Ecto neural progenitor cell (in vitro differentiated cells): ENCODE data around the gene ANKH.
A peak's percentile ranks its signal among the peaks of the same experiment; 100 is the strongest.

Source experiments
- DNase-seq: peaks from one replicate; pipeline ENCODE4 v3.0.0-alpha.2; 2018; ENCODE audit warnings: low spot score

Gene ANKH

DNA sequence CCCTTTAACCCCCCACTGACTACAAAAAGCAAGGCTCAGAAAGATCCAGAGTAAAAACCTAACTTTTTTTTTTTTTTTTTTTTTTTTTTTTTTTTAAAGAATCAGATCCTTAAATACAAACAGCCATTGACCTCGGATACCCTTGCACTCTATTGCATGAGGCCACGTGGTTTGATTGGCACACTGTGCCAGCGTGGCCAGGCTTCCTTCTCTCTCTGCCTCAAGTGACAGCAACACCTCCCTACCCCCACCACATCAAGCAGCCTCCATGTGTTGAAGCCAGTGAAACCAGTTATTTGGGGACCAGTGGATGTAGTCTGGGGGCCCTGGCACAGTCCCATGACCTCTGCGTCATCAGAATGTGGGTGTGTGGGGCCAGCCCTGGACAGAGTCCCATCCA, 135.6 kb downstream of the ANKH start:
- DNase-seq = no peak

DNA sequence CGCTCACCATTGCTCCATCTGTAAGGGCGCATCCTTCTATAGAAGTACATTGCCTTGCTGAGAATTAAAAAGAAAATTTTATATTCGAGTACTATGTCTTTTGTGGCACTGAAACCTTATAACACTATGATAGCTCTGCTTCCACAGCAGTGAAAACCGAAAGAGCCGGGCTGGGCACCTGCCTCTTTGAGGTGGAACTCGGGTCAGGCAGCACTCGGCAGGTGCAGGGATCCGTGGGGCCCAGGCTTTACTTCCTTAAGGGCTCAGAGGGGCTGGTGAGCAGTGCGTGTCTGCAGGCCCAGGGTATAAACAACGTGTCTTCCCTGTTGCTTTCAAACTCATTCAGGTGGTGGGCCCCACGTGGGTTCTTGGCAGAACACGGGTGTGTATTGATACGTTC, 137.2 kb downstream of the ANKH start:
- DNase-seq = no peak

DNA sequence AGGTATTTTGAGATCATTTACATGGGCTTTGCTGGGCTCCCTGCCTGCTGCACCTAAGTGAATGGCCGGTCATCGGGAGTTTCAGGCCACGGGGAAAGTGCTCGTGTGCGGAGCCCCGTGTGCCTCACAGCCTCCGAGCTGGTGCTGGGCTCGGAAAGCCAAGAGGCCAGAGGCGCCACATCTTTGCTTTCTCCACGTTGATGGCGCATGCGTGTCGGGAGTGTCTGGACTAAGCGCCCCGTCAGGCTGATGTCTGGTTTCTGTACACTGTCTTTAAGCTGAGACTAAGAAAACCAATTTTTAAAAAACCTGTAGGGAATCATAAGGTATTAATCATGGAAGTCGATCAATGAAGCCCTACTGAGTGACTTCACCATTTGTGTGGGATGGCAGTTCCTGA, 137.9 kb downstream of the ANKH start:
- DNase-seq = no peak

DNA sequence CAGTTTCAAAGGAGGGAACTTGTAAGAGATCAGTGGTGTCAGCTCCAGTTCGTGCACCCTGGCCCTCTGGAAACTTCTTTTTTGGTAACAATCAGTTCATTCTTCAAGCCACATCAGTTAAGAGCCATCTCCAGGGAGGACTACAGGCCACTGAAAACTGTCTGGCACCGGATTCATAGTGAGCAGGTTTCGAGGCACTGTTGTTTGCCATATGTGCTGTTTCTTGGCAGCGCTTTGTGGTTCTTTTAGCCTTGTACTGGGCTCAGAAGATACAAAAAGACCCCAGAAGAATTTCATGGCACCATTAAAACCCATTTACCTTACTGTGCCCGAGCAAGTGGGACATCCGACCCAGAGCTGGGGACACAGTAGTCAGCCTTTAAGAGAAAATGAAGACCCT, 138.6 kb downstream of the ANKH start:
- no peak for DNase-seq

DNA sequence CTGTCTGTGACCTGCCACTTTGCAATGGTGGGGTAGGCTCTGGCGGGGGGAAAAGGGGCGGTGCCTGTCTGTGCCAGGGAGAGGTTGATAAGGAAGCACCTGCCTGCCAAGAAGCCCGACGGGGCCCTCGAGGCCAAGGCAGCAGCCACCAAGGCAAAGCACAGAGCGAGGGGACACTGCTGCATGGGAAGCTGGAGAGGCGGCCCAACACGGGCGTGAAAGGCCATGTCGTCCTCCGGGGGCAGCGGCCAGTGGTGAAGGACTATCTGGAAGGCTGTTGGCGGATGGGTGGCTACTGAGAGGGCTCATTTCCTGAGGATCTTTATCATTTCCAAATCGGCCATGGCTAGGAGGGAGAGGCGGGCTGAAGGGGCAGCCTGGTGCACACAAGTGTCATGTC, 140.7 kb downstream of the ANKH start:
- no peak for DNase-seq

DNA sequence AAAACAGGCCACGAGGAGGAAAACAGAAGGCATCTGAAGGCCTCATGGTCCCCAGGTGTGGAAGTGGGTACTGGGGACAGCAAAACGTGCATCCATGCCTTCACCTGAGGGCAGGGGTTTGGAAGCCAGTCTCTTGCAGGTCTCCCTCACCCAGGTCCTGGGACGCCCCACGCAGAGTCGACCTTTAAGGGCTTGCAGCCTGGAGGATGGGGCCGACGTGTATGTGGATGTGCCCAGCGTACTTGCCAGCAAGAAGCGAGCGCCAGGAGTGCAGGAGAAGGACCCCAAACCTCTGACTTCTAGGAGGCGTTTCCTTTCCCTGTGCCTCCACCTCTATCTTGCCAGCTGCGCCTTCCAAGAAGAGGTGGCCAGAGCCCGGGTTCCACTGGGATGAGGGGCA, 141.1 kb downstream of the ANKH start:
- DNase-seq = no peak

DNA sequence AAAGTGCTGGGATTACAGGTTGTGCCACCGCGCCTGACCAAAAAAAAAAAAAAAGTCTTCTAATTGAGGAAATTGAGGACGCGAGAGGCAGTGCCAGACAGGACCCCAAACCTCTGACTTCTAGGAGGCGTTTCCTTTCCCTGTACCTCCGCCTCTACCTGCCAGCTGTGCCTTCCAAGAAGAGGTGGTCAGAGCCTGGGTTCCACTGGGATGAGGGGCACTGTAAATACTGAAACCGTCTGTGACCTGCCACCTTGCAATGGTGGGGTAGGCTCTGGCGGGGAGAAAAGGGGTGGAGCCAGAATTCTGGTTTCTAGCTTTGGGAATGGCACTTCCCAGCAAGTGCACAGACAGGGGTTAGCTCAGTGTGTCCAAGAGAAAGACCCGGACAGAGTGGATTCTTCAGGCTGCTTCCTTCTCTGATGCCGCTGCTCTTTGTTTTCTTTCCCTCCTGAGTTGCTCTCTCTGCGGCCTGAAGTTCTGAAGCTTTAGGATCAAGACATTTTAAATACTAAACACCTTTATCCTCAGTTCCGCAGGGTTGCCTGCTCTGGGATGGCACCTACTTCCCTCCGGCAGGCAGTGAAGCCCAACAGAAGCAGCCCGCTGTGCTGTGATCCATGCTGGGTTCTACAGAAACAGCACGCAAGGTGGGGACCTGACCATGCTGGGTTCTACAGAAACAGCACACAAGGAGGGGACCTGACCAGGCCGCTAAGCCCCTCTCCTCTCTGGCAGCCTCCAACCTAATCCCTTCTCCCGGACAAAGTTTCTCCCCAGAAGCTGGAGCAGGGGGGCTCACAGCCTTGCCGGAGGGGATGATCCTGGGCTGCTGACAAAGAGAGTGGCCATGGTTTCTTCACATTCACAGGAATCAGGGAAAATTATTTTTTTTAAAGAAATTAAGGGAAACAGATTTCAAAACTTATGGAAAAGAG, 141.9 kb downstream of the ANKH start:
- peak; percentile 59 for DNase-seq

DNA sequence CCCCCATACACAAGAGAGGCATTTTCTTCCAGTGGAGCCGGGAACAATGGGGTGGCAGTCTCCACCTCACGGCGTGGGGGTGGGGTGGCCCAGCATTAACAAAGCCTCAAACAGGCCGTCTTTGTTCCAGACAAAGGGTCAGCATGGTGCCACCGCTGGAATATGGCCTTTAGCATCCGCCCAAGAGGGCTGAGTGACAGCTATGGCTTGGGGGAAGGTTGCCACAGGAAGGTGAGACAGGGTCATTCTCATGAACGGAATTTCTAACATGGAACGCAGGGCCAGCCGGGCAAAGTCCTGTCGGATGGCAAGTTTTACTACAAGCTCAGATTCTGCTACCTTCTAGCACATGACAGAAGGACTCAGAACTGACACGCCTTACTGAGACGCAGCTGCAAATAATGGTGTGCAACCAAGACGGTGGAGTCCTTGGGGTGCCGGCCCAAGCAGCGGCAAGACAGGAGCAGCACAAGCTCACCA, 143.1 kb downstream of the ANKH start:
- peak; percentile 88 for DNase-seq

DNA sequence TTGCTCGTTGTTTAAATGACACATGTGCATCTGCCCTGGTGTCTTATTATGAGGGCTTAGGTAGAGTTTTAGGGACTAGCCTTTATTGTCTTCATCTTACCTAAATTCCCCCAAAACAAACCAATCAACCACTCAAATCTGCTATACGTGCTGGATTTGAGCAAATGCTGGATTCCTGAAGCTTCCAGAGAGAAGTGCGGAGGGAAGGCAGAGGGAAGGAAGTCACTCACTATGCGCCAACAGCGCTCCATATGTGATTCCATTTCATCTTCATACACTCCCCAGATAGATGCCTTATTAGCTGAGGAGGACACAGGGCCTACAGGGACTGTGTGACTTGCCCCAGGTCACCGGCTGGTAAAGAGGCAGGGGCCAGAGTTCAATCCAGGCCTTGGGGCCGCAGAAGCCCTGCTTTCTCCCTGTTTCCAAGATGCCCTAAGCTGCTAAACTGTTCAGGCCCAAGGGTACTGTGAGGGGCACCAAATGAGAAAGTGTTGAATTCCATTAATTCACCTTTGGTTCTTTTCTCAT, 143.6 kb downstream of the ANKH start:
- no peak for DNase-seq

DNA sequence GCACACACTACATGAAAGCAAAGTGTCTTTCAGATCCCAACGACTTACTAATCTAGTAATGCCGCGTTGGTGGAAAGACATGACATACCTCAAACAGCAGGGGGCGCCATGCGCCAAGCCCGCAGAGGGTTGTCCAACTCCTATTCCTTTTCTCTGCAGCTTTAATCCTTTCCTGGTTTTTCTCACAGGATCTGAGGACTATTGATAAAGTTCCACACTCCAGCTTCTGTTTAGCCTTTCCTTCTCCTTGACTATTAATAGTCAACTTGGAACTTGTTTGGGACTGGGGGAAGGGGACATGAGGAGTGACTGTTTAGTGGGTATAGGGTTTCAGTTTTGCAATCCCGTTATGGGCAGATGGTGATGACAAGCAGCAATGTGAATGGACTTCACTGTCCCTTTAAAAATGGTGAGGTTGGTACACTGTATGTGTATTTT, 144.1 kb downstream of the ANKH start:
- DNase-seq = peak; percentile 82

DNA sequence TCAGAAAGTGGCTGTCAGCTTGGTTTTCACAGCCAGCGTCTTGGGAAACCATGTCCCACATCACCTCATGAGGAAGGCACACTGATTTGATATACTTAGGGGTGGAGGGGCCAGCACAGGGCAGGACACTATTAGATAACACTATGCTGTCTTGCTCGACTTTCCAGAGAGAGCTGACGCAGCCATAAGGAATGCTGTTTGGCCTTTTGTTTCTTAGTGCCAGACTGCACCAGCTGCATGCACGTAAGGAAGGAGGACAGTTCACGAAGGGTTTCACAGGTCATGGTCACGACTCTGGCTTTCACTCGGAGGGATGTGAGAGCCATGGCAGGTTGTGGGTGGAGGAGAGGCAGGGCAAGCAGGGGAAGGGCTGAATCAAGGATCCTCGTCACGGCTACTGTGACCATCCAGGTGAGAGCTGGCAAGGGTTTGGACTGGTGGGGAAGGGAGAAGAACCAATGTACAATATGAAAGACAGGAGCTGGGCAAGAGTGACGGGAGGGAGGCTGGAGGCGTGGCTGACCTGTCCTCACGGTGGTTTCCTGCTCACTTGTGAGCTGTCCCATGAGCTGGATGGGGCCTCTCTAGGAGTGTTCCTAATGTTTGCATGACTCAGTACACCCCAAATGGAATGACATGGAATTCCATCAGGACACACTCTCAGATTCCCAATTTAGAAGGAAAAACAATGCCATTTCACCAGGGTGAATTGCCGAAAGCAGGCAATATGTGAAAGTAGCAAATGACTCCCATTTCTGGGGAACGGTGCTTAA, 145.3 kb downstream of the ANKH start:
- no peak for DNase-seq

DNA sequence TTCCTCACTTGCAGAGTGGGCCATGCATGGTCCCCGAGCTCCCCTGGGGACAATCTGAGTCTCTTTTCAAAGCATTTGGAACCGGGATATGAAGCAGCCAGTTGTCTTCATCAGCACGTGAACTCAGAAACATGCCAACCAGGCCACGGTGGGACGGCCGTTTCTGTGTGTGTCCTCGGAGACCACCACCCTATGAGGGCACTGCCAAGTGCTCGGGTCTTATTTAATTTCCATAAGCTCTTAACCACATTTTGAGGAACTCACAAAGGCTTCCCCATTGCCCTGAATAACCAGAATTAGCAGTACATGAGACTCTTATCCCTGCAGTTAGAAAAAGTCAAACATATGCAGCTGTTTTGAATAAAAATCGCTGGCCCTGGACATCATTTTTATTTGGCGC, 146.9 kb downstream of the ANKH start:
- no peak for DNase-seq

DNA sequence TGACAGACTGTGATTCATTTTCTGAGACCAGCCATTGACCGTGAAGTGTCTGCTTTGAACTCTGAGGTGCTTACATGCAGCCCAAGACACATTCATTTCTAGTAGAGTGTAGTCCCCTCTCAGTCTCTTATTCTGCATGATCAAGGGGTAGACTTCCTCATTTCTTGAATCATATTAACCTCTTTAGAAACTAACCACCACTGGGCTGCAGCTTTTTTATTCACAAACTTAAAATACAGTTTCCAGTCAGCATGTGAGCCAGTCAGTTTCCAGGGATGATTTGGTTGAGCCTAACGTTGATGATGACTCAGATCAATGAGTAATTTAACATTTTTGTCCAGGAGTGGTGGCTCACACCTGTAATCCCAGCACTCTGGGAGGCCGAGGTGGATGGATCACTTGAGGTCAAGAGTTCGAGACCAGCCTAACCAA, 147.9 kb downstream of the ANKH start:
- DNase-seq = no peak

DNA sequence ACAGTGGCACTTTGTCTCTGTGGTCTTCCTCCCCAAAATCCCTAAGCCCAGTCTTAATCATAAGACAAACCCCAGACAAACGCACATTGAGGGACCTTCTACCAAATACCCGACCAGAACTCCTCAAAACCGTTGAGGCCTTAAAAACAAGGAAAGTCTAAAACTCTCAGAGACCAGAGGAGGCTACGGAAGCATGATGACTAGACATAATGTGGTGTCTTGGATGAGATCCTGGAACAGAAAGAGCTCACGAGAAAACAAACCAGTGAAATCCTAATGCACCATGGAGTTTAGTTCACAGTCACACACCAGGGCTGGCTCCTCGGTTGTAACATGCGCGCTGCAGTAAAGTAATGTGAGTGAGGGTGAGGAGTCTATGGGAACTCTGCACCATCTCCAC, 148.7 kb downstream of the ANKH start:
- no peak for DNase-seq

DNA sequence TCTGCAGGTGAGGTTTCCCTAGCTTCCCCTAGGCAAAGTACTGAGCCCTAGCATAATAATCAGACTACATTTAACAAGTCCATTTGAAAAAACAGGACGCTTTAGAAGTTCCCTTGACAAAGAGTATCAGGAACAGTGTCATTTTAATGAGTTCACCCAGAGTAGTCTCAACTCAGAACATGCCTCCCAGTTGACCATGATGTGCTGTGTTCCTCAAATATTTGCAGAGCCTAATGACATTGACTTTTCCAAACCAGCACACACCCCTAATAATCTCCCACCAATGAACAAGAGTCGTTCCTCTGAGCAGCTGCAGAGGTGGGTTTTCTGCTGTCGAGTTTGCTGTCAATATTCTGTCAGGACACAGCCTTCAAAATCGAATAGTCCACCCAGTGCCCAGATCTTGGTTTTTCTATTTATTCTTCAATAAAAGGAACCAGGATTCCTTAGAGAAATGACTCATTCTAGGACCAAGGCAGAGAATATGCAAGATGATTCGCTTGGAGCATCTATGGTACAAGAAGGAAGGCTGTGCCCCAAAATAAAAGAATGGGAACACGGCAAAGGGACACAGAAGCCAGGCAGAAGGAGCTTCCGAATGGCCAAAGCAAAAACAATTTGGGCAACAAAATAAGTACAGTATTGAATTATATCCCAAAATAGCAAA, 149.5 kb downstream of the ANKH start:
- DNase-seq = no peak

DNA sequence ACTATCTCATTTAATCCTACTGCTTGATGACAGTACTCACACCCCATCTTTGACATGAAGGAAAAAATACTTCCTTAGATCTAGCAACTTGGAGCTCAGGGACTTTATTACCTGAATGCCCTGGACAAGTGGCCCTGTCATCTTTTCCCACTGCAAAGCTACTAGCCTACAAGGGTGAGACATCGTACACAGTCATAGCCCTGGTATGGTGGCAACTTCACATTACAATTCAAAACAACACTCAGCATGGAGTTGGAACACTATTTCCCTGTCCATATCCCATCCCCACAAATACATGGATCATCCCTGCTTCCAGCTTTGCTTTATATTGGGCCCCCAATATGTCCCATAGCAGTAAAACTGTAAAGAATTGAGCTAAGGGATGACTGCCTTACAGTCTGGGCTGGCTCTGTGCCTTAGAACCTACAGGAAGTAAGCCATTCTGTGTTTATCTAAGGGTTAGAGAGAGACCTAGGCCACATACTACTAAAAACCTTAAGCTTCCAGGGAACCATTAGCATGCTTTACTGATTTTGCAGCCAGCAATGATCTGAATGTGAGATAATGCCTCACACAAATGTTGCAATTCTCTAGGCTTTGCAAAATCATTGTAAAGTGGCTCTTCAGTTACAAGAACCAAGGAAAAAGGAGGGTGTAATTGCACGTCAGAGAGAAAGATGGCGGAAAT, 151.2 kb downstream of the ANKH start:
- no peak for DNase-seq

DNA sequence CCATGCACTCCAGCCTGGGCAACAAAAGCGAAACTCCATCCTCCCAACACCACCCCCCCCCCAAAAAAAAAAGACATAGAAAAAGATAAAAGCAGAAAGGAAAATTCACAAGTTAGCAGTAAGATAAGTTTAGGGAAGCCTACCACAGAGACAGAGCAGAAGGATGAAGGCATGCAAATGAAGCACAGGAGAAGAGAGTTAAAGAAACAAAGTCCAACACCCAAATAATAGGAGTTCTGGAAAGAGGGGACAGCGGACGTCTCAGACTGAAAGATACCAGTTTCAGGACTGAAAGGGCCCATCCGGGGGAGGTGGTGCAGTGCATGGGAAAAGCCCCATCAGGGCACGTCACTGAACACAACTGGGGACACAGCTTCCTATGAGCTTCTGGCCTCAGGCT, 152.8 kb downstream of the ANKH start:
- no peak for DNase-seq

DNA sequence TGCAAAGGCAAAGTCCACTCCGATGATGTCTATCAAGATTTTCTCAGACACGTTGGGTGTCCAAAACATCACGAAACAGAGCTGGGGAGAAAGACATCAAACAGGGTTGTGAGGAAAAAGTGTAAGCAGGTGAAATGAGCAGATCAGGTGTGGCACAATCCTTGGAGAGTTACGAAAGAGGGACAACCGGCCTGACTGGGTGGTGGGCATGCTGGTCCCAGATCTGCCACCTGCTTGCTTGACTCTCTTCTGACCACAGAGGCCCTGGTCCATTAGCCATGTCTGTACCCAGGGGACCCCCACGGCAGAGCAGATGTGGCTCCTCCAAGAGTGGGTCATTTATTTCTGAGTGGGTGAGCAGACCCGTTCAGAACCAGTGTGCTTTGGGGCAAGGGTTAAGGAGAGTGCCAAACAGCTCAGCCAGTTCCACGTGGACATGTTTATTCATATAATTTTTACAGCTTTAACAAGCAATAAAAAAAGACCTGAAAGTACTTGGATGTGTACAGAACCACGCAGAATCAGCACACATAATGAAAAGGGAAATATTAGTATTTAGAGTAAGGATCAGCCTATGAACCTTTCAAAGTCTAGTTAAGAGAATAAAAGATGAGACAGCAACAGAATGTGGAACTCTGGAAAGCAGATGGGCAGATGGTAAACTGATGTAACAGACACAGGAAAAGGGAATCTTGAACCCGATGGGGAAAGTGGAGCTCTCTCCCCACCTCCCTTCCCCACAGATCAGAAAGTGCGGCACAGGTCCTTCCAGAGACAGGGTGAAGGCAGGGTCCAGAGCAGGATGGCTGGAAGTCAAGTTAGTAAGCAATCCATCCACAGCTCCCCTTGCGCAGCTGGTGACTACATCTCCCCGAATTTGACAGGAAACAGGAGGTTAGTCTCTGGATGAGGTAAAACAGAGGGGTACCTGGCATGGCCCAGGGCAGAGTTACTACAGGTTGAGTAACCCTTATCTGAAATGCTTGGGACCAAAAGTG, 154.5 kb downstream of the ANKH start:
- no peak for DNase-seq

DNA sequence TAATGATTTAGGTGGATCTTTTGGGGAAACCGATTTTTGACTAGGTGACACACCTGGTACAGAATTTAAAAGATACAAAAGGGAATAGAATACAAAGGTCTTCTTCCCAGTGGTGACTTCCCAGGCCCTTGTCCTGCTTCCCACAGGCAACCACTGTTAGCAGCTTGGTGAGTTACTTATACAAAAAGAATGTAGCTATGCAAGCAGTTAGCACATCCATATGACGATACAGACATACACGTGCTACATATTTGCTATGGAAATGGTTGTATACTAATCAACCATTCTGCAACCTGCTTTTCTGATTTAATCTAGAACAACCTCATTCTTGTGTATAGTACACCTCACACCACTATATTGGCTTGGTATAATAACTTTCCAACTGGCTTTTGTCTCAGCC, 156.1 kb downstream of the ANKH start:
- no peak for DNase-seq

DNA sequence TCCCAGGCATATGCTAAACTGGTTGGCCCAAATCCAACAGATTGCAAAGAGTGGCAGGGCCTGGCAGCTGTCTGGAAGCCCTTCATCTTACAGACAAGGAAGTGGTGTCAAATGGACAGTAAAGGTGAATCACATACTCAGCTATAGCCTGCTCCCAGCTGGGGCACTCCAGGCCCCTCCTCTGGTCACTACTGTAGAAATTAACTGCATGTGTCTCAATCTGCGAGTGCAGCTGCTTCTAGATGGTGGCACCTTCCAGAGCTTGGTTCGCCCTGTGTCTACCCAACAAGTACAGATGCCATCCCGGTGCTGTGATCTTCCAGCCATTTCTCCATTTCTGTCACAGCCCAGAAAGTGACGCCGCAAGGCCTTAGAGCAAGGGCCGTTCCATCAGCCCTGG, 156.9 kb downstream of the ANKH start:
- no peak for DNase-seq
